Lung (tissue), 12 donors: ENCODE measurements around the gene ETFA. TPM values are rescaled to one million over a fixed set of nuclear protein-coding genes. Genes with fewer than 3 reads are reported as not detected.
A peak's percentile ranks its signal among the peaks of the same experiment; 100 is the strongest.

Experiments
- ATAC-seq: fragments of 200-7000 bp; cut with Tn5 transposase; one replicate; pipeline ENCODE4 v1.9.1; 2020; ENCODE audit warnings: moderate number of reproducible peaks; ENCODE audit not compliant: insufficient read depth, low FRiP score
- DNase-seq, 3 donors: peaks; one replicate each; pipeline ENCODE4 v3.0.0-alpha.2; 2013 to 2017
- H3K27ac ChIP-seq, 2 donors: one replicate each; pipeline ENCODE4 v1.5.1; 2013; ENCODE audit warnings: mild to moderate bottlenecking in 2 of 2, moderate library complexity in 2 of 2, control low read depth in 1 of 2, inconsistent platforms in 1 of 2, low read depth in 1 of 2, low read length in 1 of 2
- H3K27me3 ChIP-seq, 3 donors: one replicate each; pipeline ENCODE4 v1.5.1; 2013; ENCODE audit warnings: low read length in 2 of 3; ENCODE audit not compliant: control insufficient read depth in 3 of 3, insufficient read depth in 3 of 3
- H3K36me3 ChIP-seq, 4 donors: one replicate each; pipeline ENCODE4 v1.5.1; 2013; ENCODE audit warnings: low read length in 4 of 4, mild to moderate bottlenecking in 1 of 4, moderate library complexity in 1 of 4; ENCODE audit not compliant: control insufficient read depth in 4 of 4, insufficient read depth in 4 of 4
- H3K4me1 ChIP-seq, 5 donors: one replicate each; pipeline ENCODE4 v1.5.1; 2013; ENCODE audit warnings: low read length in 5 of 5, mild to moderate bottlenecking in 2 of 5, moderate library complexity in 1 of 5; ENCODE audit not compliant: control insufficient read depth in 5 of 5, insufficient read depth in 5 of 5
- H3K4me3 ChIP-seq: one replicate; pipeline ENCODE4 v1.5.1; 2013; ENCODE audit warnings: mild to moderate bottlenecking, control low read depth, moderate library complexity
- H3K9ac ChIP-seq, 2 donors: one replicate each; pipeline ENCODE4 v1.5.1; 2013; ENCODE audit warnings: low read length in 2 of 2, control low read depth in 1 of 2; ENCODE audit not compliant: insufficient read depth in 1 of 2
- H3K9me3 ChIP-seq, 4 donors: one replicate each; pipeline ENCODE4 v1.5.1; 2013; ENCODE audit warnings: low read length in 3 of 4, mild to moderate bottlenecking in 1 of 4, moderate library complexity in 1 of 4; ENCODE audit not compliant: control insufficient read depth in 4 of 4, insufficient read depth in 3 of 4
- WGBS, 2 donors: extraction: QIAGEN DNeasy Blood & Tissue Kit; methylation state at CpG; one replicate each; pipeline ENCODE4 v1.1.7; 2013; 5-methylcytosine and 5-hydroxymethylcytosine counted together
- polyA plus RNA-seq, 2 donors: library from polyadenylated mRNA; stranded (reverse); fragments of 200-250 nt; gene quantifications; one replicate each; pipeline ENCODE4 v1.2.1, GENCODE V29; 2013
- total RNA-seq, 2 donors: library from RNA; depleted of rRNA in 1 of 2; stranded (reverse); fragments of >200 nt in 1 of 2; gene quantifications; one replicate each; pipeline ENCODE4 v1.2.1, GENCODE V29; 2014 to 2021
- TF ChIP-seq, protein P1 (sequence below): IDR thresholded peaks from 2 replicates; pipeline ENCODE4 v1.5.1; 2012; ENCODE audit warnings: mild to moderate bottlenecking; ENCODE audit errors: control extremely low read depth, extremely low read depth
- donor health status: control.
- donor health status: control.
- donor health status: Bipolar disorder and iron deficiency.
- donor health status: healthy.
- donor health status: DM: yes; HTN: yes; CAD: no.

The ETFA gene
- total and polyA plus RNA-seq, 4 donors: 54.5 to 96.4 (median 83.8) TPM

DNA sequence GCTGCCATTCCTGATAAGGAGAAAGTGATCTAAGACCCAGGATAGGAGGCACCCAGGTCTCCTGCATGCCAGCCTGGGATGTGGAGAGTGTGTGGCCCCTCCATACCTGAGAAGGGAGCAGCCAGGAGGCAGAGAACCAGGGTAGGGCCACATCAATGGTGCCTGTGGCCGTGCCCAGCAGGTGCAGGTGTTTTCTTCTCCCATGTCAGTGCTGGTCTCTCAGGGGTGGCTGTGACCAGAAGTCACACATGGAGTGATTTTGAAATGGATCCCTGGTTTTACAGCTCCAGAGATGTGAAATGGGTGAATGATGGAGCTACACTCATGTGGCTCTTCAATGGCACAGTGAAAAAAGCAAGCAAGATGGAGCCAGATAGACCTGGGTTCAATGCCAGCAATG, 22.0 kb upstream of the ETFA start:
- Histone ChIP-seq H3K4me3 (no peak overlapping the region), H3K27ac (no peak overlapping the region), H3K9me3 (peaks cover 0 to 14% (median 0%) of the 10 kb centered on the region in 4 donors), H3K4me1 (peaks cover 0 to 26% (median 0%) of the 10 kb centered on the region in 5 donors), H3K9ac (no peak overlapping the region), H3K27me3 (peaks cover 0 to 60% (median 45%) of the 10 kb centered on the region in 3 donors), H3K36me3 (no peaks in the 10 kb centered on the region)
- TF ChIP-seq, protein P1, sequence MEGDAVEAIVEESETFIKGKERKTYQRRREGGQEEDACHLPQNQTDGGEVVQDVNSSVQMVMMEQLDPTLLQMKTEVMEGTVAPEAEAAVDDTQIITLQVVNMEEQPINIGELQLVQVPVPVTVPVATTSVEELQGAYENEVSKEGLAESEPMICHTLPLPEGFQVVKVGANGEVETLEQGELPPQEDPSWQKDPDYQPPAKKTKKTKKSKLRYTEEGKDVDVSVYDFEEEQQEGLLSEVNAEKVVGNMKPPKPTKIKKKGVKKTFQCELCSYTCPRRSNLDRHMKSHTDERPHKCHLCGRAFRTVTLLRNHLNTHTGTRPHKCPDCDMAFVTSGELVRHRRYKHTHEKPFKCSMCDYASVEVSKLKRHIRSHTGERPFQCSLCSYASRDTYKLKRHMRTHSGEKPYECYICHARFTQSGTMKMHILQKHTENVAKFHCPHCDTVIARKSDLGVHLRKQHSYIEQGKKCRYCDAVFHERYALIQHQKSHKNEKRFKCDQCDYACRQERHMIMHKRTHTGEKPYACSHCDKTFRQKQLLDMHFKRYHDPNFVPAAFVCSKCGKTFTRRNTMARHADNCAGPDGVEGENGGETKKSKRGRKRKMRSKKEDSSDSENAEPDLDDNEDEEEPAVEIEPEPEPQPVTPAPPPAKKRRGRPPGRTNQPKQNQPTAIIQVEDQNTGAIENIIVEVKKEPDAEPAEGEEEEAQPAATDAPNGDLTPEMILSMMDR: no peak
- ATAC-seq (no peak), DNase-seq (no peak)
- 98 to 100% methylated on average over 1 of the region's 1 CpG for WGBS, 2 donors

DNA sequence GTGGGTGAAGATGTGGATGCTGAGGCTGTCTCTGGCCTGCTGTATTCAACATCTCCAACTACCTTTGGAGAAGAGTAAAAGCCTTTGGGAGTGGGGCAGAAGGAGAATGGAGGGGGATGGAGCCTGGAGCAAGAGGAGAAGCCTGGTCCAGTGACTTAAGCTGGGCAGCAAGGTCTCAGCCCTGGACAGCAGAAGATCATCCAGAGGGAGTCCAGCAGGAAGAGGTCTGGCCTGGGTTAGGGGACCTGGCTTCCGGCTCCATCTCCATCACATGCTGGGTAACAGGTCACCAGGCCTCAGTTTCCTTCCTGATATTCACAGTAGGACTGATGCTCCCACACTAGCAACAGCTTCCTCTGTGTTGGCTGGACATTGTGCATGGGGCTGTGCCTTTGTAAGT, 21.5 kb upstream of the ETFA start:
- Histone ChIP-seq H3K9me3 (peaks cover 0 to 11% (median 0%) of the 10 kb centered on the region in 4 donors), H3K27ac (no peak overlapping the region), H3K4me1 (peaks cover 0 to 23% (median 0%) of the 10 kb centered on the region in 5 donors), H3K27me3 (peaks cover 0 to 60% (median 46%) of the 10 kb centered on the region in 3 donors), H3K9ac (no peak overlapping the region), H3K36me3 (no peaks in the 10 kb centered on the region), H3K4me3 (no peak overlapping the region)
- DNase-seq: no peak
- 86 to 96% methylated on average over 1 of the region's 1 CpG for WGBS, 2 donors
- ATAC-seq: no peak
- TF ChIP-seq, protein P1: no peak

DNA sequence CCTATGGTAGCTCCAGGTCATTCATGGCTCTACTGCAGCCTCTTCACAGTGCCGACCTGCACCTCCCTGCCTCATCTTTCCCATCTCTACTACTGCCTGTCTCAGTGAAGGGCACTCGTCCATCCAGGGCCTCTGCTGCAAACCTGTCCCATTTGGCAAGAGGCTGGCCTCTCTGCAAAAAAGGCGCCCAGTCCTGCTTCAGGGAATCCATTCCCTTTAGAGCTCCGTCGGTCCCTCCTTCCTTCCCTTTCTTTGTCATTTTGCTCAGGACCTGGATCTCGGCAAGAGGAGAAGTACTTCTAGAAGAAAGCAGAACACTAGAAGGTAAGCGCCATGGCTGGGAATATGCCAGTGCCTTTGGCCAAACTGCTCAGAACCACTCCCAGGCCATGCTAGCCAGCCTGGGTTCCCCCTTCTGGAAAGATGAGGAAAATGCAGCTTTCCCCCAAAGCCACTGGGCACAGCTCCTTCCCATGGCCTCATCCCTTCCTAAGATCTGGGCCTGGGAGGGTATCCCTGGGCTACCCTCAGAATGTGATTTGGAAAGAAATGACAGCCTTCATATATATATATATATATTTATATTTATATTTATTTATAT, 18.9 kb upstream of the ETFA start:
- ATAC-seq (peak; percentile 67), DNase-seq (peak; percentile 53 to 60 (median 53))
- Histone ChIP-seq H3K4me1 (peaks cover 0 to 2% (median 0%) of the 10 kb centered on the region in 5 donors), H3K4me3 (no peak overlapping the region), H3K9ac (no peak overlapping the region), H3K36me3 (no peaks in the 10 kb centered on the region), H3K27ac (no peak overlapping the region), H3K9me3 (peaks cover 0 to 7% (median 0%) of the 10 kb centered on the region in 4 donors), H3K27me3 (peaks cover 0 to 53% (median 27%) of the 10 kb centered on the region in 3 donors)
- WGBS, 2 donors: 66 to 71% methylated on average over 7 of the region's 7 CpGs
- TF ChIP-seq, protein P1: peak; percentile 22

DNA sequence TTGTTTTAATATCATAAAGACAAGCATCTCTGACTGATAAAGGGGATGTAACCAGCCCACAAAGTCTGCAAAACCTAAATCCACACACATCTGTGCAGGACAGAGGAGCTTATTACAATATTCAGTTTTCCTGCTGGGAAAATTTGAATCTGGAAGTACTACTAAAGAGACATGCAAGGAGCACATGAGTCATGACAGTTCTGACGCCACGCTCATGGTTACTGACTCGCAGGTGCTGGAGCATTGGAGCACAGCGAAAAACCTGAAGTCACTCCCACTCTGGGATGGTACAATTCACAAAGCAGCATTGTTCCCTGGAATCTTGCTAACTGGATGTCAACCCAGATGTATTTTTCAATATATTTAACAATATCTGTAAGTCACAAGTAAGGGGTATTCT, 17.7 kb upstream of the ETFA start:
- Histone ChIP-seq H3K9ac (no peak overlapping the region), H3K27ac (no peak overlapping the region), H3K27me3 (peaks cover 0 to 47% (median 17%) of the 10 kb centered on the region in 3 donors), H3K9me3 (peaks cover 0 to 5% (median 0%) of the 10 kb centered on the region in 4 donors), H3K4me1 (no peaks in the 10 kb centered on the region), H3K36me3 (no peaks in the 10 kb centered on the region), H3K4me3 (no peak overlapping the region)
- TF ChIP-seq, protein P1: no peak
- no peak for ATAC-seq
- DNase-seq: no peak
- 90 to 93% methylated on average over 4 of the region's 4 CpGs for WGBS, 2 donors
